Posterior vena cava (tissue), 2 donors: ENCODE measurements around the gene BICC1. TPM values are rescaled to one million over a fixed set of nuclear protein-coding genes. Genes with fewer than 3 reads are reported as not detected.

Source experiments
- DNase-seq: peaks from one replicate; pipeline ENCODE4 v3.0.0-alpha.2; 2020; ENCODE audit warnings: low spot score
- intact Hi-C, 2 donors: fragments of 100-400 bp; cut with DNase I; formaldehyde crosslinking; loops; one replicate each; pipeline versions ENCODE4 v1.14.1 to v1.14.2; 2022 to 2023
- total RNA-seq, 2 donors: library from RNA; stranded (reverse); fragmentation: NEBNext Ultra II Directional; extraction: Animal tissue kit (Norgen Biotek cat#: 25700); gene quantifications; one replicate each; pipeline ENCODE4 v1.2.1, GENCODE V29; 2021
- donor health status: DM: yes; HTN: yes; CAD: no.
- donor health status: DM: yes; HTN: yes; CAD: no.

BICC1 gene
- total RNA-seq, 2 donors from 2014 or later, result 28.5 to 46.5 TPM

- DNase-seq, result no peak
- intact Hi-C loops, result no loop called here
These were observed 1.6 kb downstream of the BICC1 start for GRCh38 chr10:58514111-58514770.

DNA sequence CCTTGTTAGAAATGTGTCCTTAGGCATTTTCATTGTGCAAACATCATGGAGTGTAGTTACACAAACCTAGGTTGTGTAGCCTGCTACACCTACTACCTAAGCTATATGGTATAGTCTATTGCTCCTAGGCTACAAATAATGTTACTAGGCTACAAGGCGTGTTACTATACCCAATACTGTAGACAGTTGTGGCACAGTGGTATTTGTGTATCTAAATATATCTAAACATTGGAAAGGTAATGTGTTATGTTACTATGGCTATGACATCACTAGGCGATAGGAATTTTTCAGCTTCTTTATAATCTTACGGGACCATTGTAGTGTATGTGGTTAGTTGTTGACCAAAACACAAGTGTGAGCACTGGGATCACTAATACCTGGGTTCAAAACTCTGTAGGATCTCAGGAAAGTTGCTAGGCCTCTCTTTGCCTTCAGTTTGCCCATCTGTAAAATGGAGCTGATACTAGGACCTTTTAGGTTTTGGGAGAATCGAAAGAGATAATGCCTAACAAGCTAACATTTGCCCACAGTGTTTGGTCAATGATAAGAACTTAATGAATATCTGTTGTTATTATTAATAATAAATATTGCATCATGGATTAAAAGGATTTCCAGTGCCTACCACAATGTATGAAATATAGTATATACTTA, 2.7 kb downstream of the BICC1 start:
- intact Hi-C loops, result no loop called here

GRCh38 chr10:58516119-58516518, 3.4 kb downstream of the BICC1 start:
- DNase-seq, result no peak
- intact Hi-C loops, result no loop called here

More for the DNA sequence above, 2.7 kb downstream of the BICC1 start:
- DNase-seq, result no peak

DNA sequence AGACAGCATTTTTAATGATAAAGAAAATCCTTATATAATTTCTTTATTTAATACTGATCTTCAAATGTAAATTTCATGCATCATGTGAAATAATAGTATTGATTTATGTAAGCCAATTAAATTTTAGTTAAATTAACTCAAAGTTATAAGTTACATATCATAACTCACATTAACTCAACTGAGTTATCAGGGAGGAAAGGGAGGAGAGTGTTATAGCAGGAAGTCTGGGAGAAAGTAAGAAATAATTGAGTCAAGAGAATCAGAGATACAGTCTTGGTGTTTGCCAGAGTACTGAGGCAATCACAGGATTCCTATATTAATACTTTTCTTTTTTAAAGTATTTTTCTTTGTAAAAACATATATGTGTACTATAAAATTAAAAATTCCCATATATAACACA, 4.0 kb downstream of the BICC1 start:
- intact Hi-C loops, result no loop called here
- DNase-seq, result no peak

GRCh38 chr10:58517081-58517480, 4.4 kb downstream of the BICC1 start:
- no peak for DNase-seq
- intact Hi-C loops, result no loop called here

DNA sequence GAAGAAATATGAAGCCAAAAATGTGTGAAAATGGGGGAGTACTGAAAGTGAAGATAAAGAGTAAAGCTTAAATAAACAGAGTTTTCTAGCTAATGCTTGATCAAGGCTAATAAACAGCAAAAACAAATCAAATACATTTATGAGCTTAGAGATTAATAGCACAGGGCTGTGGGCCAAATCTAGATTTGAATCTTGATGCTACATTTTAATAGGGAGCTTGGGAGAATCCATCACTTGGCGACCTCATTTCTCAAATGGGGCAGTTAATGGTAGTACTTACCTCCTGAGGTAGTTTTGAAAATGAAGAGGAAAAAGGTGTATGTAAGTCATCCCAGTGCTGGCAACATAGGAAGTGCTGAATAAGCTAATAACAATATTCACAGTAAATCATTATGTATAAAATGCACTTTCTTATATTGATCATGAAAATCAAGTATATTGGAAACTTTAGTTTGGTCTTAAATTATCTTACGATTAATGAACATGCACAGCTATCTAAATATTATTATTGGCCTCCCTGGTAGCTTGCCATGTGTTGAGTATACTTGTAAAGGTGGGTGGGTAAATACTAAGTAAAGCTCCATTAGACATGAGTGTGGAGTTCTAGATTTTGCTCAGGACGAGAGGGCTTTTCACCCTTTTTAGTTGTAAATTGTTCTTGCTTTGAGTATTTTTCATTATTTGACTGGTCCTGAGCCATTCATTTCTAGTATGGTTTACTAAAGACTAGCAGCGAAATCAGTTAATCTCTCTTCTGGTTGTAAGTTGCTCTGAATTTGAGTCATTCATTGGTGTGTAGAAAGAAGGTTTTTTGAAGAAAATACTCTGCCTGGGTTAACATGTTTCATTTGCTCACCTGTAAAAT, 5.1 kb downstream of the BICC1 start:
- intact Hi-C loops, result no loop called here

DNA sequence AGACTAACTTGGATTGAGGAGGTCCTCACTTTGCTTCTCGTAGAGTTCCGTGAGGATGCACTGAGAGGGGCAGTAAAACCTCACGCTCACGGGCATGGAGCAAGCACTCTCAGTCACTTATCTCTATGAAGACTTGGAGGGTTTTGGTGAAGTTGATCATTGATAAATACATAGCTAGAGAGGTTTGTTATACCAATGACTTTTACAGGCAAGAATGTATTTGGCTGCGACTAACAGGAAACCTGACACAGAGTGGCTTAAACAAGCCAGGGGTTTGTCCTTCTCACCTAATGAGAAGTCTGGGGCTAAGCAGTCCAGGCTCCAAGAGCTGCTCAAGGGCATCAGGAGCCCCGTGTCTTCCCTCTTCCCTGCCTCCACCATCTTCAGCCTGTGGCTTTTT, 6.1 kb downstream of the BICC1 start:
- intact Hi-C loops, result no loop called here
- no peak for DNase-seq

More for the DNA sequence above, 5.1 kb downstream of the BICC1 start:
- DNase-seq, result no peak

DNA sequence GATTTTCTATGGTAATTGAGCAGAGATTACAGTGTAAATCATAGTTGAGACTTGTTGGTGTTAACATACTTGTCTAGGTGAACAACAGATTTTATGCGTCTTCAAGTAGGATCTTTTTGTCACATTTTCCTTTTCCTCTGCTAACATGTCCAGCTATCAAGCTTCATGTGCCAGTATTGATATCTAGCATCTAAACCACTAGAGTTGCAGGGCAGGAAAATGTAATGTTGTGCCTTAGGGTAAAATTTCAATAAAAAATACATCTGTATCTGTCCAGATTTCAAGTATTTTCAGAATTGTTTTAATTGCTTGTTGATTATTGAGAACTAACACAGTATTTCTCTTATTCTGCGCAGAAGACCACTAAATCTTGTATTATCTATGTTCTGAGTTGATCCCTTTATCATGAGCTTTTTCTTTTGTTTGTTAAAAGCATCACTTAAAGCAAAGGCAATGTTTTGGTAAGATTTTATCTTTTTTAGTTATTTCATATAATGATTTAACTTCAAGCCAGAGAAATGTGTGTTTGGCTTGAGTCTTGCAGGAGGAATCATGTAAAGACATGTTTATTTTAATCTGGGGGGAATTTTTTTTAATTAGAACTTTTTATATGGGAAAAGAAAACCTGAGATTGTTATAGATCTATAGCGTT, 16.5 kb downstream of the BICC1 start:
- no peak for DNase-seq
- intact Hi-C loops, result no loop called here

GRCh38 chr10:58531084-58531695, 18.5 kb downstream of the BICC1 start:
- DNase-seq, result no peak
- intact Hi-C loops, result no loop called here

- intact Hi-C loops, result no loop called here
- no peak for DNase-seq
These were observed 22.6 kb downstream of the BICC1 start for GRCh38 chr10:58535311-58535710.

GRCh38 chr10:58543141-58543540, 30.5 kb downstream of the BICC1 start:
- intact Hi-C loops, result no loop called here
- DNase-seq, result no peak

GRCh38 chr10:58544135-58544534, 31.5 kb downstream of the BICC1 start:
- no peak for DNase-seq
- intact Hi-C loops, result no loop called here

DNA sequence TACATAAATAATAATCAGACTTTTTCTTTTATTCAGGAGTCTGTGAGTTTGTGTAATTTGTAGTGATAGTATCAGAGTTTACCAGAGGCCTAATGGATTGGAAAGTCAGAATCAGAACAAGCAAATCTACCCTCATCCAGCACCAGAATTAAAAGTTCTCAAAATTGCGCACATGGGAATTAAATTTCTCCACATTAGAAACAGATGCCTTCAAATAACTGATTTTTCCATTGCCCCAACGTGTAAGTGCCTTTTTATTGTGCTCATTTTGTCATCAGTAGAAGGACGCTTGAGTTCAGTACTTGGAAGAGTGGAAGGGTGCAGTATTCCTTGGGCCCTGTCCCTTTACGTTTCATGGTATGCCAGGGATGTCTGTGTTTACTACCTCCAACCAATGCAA, 32.8 kb downstream of the BICC1 start:
- intact Hi-C loops, result no loop called here
- DNase-seq, result no peak

GRCh38 chr10:58546137-58546536, 33.5 kb downstream of the BICC1 start:
- intact Hi-C loops, result no loop called here
- no peak for DNase-seq

- no peak for DNase-seq
- intact Hi-C loops, result no loop called here
These were observed 34.2 kb downstream of the BICC1 start for GRCh38 chr10:58546722-58547445.

GRCh38 chr10:58547963-58548362, 35.3 kb downstream of the BICC1 start:
- intact Hi-C loops, result no loop called here
- no peak for DNase-seq

DNA sequence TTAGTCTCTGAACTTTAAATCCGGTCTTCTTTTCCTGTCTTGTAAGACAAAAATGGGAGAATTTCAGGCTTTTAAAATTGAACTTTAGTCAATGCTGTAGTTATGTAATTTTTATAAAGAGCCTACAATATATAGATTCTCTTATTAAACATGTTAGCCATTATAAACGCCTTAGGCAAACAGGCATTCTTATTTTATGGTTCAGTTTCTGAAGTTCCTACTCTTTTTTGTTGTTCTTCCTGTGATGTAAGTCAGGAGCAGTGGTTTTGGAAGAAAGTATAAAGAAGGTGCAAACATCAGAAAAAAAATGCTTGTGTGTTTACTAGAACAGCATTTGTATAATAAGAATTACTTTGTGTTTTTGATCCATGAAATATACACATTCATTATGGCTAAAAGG, 41.6 kb downstream of the BICC1 start:
- no peak for DNase-seq
- intact Hi-C loops, result no loop called here

DNA sequence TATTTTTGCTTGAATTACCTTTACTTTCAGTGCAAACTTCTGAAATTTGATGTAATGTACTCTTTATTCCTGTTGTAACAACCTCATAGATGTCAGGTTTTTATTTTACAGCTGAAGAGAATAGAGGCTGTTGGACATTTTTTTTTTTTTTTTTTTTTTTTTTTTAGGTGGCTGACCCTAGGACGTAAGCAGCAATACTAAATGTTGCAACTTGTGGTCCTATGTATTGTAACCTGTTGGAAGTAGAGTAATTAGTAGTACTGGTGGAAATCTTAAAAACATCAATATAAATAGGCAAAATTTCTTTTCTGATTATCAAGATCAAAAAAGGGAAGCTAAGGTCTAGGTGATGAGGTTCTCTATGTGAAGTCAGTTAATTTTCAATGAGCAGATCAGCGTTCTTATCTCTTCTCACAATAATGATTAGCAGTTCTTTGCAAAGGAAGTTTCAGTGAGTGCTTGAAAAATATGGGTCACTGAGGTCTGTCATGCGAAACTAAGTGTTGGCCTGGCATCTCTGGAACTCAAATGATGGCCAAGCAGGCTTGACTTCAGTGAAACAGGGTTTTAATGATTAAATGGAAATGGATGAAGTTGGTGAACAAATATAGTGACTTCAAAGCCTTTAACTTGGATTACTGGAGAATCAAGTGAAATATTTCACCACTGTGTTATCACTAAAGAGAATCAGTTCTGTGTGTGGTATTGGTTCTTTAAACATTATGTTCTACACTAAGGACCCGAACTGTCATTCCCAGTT, 42.7 kb downstream of the BICC1 start:
- DNase-seq, result no peak
- intact Hi-C loops, result no loop called here
